ENCODE results near the gene SEMA3C.
A peak's percentile ranks its signal among the peaks of the same experiment; 100 is the strongest.

Gene SEMA3C

DNA sequence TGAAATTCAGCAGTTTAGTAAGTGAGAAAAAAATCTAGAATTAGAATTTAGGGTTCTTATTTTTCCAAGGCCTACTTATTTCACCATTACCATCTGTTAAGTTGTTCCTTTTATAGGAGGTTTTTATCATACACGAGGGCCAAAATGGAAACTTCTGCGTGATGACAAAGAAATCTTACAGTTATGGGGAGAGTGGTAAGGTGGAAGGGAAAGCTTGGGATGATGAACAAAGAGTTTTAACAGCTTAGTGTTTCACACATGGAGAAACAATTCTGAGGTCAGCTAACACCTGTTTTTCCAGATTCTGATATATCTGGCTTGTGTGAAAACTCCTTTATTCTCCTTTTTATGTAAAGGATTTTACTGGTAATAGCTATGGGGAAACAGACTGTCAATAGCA, 49.8 kb upstream of the SEMA3C start:
- Histone ChIP-seq H3K9me3 (ENCODE audit: control insufficient read depth, insufficient read depth, low read depth, low read length) (no peaks in the 10 kb centered on the region), H3K4me3 (ENCODE audit: low read depth, low read length) (no peak overlapping the region), H3K4me1 (ENCODE audit: control insufficient read depth, insufficient read depth, low read length) (no peaks in the 10 kb centered on the region), H3K27ac (ENCODE audit: extremely low read depth, low read depth, low read length) (no peak overlapping the region), H3K36me3 (ENCODE audit: control insufficient read depth in 2 of 2, insufficient read depth in 1 of 2, low read length in 2 of 2) (no peaks in the 10 kb centered on the region)
- ChIA-PET POLR2A (no interaction called here), CTCF (no interaction called here)
- TF ChIP-seq ZNF302 (tag by site-specific recombination; IDR thresholded peaks at IDR 0.05; ENCODE audit: low read depth): no peak
- TF ChIP-seq, protein P1, sequence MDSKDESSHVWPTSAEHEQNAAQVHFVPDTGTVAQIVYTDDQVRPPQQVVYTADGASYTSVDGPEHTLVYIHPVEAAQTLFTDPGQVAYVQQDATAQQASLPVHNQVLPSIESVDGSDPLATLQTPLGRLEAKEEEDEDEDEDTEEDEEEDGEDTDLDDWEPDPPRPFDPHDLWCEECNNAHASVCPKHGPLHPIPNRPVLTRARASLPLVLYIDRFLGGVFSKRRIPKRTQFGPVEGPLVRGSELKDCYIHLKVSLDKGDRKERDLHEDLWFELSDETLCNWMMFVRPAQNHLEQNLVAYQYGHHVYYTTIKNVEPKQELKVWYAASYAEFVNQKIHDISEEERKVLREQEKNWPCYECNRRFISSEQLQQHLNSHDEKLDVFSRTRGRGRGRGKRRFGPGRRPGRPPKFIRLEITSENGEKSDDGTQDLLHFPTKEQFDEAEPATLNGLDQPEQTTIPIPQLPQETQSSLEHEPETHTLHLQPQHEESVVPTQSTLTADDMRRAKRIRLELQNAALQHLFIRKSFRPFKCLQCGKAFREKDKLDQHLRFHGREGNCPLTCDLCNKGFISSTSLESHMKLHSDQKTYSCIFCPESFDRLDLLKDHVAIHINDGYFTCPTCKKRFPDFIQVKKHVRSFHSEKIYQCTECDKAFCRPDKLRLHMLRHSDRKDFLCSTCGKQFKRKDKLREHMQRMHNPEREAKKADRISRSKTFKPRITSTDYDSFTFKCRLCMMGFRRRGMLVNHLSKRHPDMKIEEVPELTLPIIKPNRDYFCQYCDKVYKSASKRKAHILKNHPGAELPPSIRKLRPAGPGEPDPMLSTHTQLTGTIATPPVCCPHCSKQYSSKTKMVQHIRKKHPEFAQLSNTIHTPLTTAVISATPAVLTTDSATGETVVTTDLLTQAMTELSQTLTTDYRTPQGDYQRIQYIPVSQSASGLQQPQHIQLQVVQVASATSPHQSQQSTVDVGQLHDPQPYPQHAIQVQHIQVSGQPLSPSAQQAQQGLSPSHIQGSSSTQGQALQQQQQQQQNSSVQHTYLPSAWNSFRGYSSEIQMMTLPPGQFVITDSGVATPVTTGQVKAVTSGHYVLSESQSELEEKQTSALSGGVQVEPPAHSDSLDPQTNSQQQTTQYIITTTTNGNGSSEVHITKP (tag by site-specific recombination; IDR thresholded peaks at IDR 0.05): no peak
- TF ChIP-seq ZNF138 (tag by site-specific recombination; IDR thresholded peaks at IDR 0.05; ENCODE audit: borderline replicate concordance): no peak
- TF ChIP-seq YY2 (tag by site-specific recombination; IDR thresholded peaks at IDR 0.05): no peak
- TF ChIP-seq ZNF132 (tag by site-specific recombination; IDR thresholded peaks at IDR 0.05; ENCODE audit: borderline replicate concordance): no peak
- TF ChIP-seq KLF16 (tag by site-specific recombination; IDR thresholded peaks at IDR 0.05): no peak
- TF ChIP-seq, protein P2, sequence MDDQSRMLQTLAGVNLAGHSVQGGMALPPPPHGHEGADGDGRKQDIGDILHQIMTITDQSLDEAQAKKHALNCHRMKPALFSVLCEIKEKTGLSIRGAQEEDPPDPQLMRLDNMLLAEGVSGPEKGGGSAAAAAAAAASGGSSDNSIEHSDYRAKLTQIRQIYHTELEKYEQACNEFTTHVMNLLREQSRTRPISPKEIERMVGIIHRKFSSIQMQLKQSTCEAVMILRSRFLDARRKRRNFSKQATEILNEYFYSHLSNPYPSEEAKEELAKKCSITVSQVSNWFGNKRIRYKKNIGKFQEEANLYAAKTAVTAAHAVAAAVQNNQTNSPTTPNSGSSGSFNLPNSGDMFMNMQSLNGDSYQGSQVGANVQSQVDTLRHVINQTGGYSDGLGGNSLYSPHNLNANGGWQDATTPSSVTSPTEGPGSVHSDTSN (CRISPR knock-in tag; IDR thresholded peaks at IDR 0.05): no peak
- TF ChIP-seq ZNF626 (tag by site-specific recombination; IDR thresholded peaks at IDR 0.05): no peak

DNA sequence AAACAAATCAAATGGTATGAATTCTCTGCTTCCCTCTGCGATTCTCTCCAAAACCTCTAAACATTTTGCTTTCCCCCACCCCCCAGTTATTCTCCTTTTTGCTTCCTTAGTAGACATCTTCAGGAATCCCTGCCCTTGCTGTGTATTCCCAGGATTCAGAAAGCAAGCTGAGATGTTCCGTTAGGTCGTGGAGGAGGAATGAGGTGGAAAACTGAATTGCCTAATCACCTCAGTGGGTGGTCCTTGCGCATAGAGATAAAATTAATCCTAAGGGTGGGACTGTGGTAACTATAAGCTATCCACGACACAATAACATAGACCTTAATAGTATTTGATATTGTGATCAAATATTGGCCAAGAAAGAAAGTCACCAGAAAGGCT, 49.1 kb upstream of the SEMA3C start:
- H3K4me3 ChIP-seq (ENCODE audit: low read depth, low read length): no peak overlapping the region
- TF ChIP-seq ZNF138 (tag by site-specific recombination; IDR thresholded peaks at IDR 0.05; ENCODE audit: borderline replicate concordance): no peak
- TF ChIP-seq ZIC2 (tag by site-specific recombination; IDR thresholded peaks at IDR 0.05): 0 out of 2 replicates have a peak, but pooled peaks have one; percentile 30
- H3K4me1 ChIP-seq (ENCODE audit: control insufficient read depth, insufficient read depth, low read length): no peaks in the 10 kb centered on the region
- no peaks in the 10 kb centered on the region for H3K36me3 ChIP-seq (ENCODE audit: control insufficient read depth in 2 of 2, insufficient read depth in 1 of 2, low read length in 2 of 2)
- POLR2A ChIA-PET: interaction anchor here (0.7 kb wide), 1 partner anchor 245 kb away, joined by 4 read pairs; no protein-coding TSS in a partner anchor
- H3K27ac ChIP-seq (ENCODE audit: extremely low read depth, low read depth, low read length): no peak overlapping the region
- CTCF ChIA-PET: no interaction called here
- H3K9me3 ChIP-seq (ENCODE audit: control insufficient read depth, insufficient read depth, low read depth, low read length): no peaks in the 10 kb centered on the region

DNA sequence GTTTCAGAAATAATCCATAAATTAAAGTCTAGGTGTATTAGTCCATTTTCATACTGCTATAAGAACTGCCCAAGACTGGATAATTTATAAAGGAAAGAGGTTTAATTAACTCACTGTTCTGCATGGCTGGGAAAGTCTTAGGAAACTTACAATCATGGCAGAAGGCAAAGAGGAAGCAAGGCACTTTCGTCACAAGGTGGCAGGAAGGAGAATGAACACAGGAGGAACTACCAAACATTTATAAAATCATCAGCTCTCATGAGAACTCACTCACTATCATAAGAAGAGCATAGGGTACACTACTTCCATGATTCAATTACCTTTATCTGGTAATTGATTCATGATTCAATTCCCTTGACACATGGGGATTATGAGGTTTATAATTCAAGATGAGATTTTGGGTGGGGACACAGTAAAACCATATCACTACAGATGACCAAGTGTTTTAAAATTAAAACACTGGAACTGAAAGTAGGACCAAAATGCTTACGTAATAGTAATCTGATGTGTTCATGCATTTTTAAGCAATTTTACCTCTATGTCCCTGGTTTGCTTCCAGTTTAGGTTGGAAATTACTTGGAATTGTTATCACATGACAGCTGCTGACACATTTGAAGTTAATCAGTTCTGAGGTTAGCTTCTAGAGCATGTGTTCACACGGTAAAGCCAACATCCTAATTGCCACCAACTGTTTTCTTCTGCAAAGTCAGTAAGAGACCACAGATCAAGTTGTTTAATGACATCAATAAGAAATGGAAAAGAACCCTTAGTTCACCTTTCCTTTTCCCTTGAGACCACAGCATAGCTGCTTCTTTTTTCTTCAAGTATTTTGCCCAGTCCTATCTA, 48.4 kb upstream of the SEMA3C start:
- CTCF ChIA-PET: no interaction called here
- H3K27ac ChIP-seq (ENCODE audit: extremely low read depth, low read depth, low read length): no peak overlapping the region
- POLR2A ChIA-PET: interaction anchor here (0.7 kb wide), 1 partner anchor 245 kb away, joined by 4 read pairs; no protein-coding TSS in a partner anchor
- no peak for TF ChIP-seq TRIM28 (IDR thresholded peaks at IDR 0.05; ENCODE audit: borderline replicate concordance, low read length)
- no peak for TF ChIP-seq ZNF211 (tag by site-specific recombination; IDR thresholded peaks at IDR 0.05; ENCODE audit: low read depth)
- TF ChIP-seq, protein P3, sequence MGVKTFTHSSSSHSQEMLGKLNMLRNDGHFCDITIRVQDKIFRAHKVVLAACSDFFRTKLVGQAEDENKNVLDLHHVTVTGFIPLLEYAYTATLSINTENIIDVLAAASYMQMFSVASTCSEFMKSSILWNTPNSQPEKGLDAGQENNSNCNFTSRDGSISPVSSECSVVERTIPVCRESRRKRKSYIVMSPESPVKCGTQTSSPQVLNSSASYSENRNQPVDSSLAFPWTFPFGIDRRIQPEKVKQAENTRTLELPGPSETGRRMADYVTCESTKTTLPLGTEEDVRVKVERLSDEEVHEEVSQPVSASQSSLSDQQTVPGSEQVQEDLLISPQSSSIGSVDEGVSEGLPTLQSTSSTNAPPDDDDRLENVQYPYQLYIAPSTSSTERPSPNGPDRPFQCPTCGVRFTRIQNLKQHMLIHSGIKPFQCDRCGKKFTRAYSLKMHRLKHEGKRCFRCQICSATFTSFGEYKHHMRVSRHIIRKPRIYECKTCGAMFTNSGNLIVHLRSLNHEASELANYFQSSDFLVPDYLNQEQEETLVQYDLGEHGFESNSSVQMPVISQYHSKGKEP (tag by site-specific recombination; IDR thresholded peaks at IDR 0.05): no peak
- TF ChIP-seq ZNF768 (tag by site-specific recombination; IDR thresholded peaks at IDR 0.05): no peak
- TF ChIP-seq, protein P4, sequence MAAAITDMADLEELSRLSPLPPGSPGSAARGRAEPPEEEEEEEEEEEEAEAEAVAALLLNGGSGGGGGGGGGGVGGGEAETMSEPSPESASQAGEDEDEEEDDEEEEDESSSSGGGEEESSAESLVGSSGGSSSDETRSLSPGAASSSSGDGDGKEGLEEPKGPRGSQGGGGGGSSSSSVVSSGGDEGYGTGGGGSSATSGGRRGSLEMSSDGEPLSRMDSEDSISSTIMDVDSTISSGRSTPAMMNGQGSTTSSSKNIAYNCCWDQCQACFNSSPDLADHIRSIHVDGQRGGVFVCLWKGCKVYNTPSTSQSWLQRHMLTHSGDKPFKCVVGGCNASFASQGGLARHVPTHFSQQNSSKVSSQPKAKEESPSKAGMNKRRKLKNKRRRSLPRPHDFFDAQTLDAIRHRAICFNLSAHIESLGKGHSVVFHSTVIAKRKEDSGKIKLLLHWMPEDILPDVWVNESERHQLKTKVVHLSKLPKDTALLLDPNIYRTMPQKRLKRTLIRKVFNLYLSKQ (tag by site-specific recombination; IDR thresholded peaks at IDR 0.05; ENCODE audit: borderline replicate concordance): no peak
- no peak for TF ChIP-seq KLF16 (tag by site-specific recombination; IDR thresholded peaks at IDR 0.05)
- TF ChIP-seq, protein P5, sequence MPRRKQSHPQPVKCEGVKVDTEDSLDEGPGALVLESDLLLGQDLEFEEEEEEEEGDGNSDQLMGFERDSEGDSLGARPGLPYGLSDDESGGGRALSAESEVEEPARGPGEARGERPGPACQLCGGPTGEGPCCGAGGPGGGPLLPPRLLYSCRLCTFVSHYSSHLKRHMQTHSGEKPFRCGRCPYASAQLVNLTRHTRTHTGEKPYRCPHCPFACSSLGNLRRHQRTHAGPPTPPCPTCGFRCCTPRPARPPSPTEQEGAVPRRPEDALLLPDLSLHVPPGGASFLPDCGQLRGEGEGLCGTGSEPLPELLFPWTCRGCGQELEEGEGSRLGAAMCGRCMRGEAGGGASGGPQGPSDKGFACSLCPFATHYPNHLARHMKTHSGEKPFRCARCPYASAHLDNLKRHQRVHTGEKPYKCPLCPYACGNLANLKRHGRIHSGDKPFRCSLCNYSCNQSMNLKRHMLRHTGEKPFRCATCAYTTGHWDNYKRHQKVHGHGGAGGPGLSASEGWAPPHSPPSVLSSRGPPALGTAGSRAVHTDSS (tag by site-specific recombination; IDR thresholded peaks at IDR 0.05): no peak
- no peak for TF ChIP-seq ZNF48 (tag by site-specific recombination; IDR thresholded peaks at IDR 0.05)
- TF ChIP-seq GLI4 (tag by site-specific recombination; IDR thresholded peaks at IDR 0.05): no peak
- no peak for TF ChIP-seq ZSCAN16 (tag by site-specific recombination; IDR thresholded peaks at IDR 0.05)
- TF ChIP-seq ZNF341 (tag by site-specific recombination; IDR thresholded peaks at IDR 0.05; ENCODE audit: low read depth): no peak

More for the DNA sequence above, 48.4 kb upstream of the SEMA3C start:
- Histone ChIP-seq H3K9me3 (ENCODE audit: control insufficient read depth, insufficient read depth, low read depth, low read length) (no peaks in the 10 kb centered on the region), H3K4me1 (ENCODE audit: control insufficient read depth, insufficient read depth, low read length) (no peaks in the 10 kb centered on the region), H3K4me3 (ENCODE audit: low read depth, low read length) (no peak overlapping the region), H3K36me3 (ENCODE audit: control insufficient read depth in 2 of 2, insufficient read depth in 1 of 2, low read length in 2 of 2) (no peaks in the 10 kb centered on the region)
